GM21723 (cell line): ENCODE measurements around the gene SPATA2.

Experiments
- ATAC-seq: cut with Tn5 transposase; IDR thresholded peaks from one replicate; pipeline ENCODE4 v1.9.1; 2021; ENCODE audit warnings: mild to moderate bottlenecking, moderate library complexity; ENCODE audit not compliant: unreplicated experiment

The SPATA2 gene

DNA sequence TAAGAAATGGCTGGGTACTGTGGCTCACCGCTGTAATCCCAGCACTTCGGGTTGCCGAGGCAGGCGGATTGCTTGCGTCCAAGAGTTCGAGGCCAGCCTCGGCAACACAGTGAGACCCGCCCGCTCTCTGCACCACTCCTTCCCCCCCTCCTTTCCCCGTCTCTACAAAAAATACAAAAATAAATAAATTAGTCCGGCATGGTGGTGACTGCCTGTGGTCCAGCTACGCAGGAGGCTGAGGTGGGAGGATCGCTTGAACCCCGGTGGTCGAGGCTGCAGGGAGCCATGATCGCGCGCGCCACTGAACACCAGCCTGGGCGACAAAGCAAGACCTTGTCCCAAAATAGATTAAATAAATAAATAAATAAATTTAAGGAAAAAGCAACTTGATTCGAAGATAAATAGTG lies 20.4 kb upstream of the SPATA2 start:
- no peak for ATAC-seq

GRCh38 chr20:49929142-49929494 lies 13.8 kb upstream of the SPATA2 start:
- ATAC-seq = no peak

DNA sequence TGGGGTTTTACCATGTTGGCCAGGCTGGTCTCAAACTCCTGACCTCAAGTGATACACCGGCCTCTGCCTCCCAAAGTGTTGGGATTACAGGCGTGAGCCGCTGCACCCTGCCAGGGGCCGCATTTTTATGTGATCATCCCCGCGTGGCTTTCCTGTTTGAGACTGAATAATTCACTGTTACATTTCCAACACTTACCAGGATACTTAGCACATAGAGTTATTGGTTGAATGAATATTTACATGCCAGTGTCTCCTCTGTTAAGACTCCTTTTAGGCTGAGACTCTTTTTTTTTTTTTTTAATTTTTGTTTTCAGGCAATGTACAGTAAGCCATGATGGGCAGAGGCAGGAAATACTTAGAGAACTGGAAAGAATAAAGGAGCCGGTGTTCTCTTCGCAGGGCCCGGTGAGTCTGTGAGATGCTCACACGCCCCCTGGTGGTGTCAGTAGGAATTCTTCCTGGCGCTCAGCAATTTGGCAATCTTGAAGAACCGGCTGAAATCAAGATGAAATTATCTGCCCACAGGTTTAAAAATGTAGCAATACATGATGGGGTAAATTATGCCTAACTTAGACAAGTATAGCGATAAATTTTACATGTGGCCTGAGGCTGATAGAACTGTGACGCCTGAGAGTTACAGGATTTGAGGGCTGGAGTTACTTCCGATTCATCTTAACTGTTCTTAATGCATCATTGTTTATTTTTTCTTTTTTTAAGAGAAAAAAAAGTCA lies 13.2 kb upstream of the SPATA2 start:
- ATAC-seq = no peak

DNA sequence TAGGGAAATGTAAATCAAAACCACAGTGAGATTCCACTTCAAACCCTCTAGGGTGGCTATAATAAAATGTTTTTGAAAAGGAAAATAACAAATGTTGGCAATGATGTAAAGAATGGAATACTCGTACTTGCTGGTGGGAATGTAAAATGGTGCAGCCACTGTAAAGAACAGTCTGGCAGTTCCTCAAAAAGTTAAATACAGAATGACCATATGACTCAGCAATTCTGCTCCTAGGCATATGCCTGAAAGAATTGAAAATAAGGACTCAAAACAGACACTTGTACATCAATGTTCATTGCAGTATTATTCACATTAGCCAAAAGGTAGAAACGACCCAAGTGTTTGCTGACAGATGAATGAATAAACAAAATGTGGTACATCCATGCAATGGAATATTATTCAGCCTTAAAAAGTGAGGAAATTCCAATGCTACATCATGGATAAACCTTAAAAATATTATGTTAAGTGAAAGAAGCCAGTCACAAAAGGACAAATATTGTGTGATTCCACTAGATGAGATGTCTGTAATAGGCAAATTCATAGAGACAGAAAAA lies 10.6 kb upstream of the SPATA2 start:
- ATAC-seq = no peak

GRCh38 chr20:49924247-49924646 lies 8.9 kb upstream of the SPATA2 start:
- ATAC-seq = no peak

DNA sequence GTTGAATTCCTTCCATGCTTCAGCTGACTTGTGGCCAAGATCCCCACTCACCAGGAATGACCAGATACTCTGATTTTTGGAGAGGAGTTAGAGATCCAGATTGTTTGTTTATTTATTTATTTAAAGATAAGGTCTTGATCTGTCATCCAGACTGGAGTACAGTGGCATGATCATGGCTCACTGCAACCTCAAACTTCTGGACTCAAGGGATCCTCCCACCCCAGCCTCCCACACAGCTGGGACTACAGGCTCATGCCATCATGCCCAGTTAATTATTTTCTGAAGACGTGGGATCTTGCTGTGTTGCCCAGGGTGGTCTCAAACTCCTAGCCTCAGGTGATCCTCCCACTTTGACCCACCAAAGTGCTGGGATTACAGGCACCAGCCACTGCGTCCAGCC lies 4.1 kb upstream of the SPATA2 start:
- no peak for ATAC-seq

DNA sequence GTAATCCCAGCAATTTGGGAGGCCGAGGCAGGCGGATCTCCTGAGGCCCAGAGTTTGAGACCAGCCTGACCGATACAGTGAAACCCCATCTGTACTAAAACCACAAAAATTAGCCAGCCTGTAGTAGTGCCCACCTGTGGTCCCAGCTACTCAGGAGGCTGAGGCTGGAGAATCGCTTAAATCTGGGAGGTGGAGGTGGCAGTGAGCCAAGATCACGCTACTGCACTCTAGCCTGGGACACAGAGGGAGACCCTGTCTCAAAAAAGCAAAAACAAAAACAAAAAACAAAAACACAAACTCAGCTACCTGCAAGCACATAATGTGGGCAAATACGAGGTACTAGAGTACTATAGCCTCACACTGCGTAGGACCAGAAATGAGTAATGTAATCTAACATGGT lies 3.7 kb upstream of the SPATA2 start:
- ATAC-seq = no peak

DNA sequence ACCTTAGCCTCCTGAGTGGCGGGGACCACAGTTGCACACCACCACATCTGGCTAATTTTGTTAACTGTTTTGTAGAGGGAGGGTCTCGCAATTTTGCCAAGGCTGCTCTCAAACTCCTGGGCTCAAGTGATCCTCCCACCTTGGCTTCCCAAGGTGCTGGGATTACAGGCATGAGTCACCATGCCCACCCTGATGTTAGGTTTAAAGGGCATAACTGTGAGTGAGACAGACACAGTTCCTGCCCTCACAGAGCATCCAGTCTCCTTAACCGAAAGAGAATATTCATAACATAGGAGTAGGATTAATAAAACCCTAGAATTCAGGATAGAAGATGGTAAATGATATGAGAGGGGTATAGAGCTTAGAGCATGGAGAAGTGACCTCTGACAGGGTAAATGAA lies 3.1 kb upstream of the SPATA2 start:
- ATAC-seq = no peak

DNA sequence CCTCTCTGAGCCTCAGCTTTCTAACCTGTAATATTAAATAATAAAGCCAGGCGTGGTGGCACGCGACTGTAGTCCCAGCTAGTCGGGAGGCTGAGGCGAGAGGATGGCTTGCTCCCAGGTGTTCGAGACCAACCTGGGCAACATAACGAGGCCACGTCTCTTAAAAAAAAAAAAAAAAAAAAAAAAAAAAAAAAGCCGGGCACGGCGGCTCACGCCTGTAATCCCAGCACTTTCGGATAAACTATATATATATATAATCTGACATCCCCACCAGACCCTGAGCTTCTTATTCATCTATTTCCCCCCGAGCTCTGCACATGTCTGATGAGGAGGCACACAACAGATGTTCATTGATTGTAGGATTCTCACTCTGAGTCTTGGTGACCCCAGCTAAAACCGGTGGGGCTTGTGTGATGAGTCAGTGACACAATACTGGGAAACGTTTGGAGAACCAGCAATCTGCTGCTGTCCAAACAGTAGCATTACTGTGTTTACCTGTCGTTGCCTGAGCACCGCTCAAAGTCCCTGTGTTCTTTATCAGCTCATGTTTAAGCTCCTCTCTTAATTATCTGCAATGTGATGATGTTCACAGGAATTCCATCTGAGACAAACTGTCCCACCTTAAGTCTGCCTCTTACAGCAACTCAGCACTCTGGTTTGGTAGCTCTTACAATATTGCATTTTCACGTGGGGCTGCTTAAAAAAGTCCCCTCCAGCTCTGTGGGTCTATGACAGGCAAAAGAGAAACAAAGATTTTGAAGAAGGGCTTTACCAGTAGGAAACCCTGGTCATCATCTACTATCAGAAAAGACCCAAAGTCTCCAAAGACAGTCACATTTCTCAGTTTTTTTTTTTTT lies 1.0 kb upstream of the SPATA2 start:
- ATAC-seq = no peak

DNA sequence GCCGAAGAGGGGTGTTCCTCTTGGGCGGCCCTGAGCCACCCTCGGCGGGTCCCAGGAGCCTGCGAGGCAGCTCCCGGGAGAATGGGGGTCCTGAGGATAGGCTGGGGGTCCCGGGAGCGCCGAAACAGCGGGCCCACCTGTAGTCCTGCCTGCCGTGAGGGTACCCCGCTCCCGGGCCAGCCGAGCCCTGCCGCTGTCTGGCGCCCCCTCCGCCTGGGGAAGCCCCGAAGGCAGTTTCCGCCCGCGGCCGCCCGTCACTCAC lies 280 bp downstream of the SPATA2 start:
- ATAC-seq = peak; percentile 43

DNA sequence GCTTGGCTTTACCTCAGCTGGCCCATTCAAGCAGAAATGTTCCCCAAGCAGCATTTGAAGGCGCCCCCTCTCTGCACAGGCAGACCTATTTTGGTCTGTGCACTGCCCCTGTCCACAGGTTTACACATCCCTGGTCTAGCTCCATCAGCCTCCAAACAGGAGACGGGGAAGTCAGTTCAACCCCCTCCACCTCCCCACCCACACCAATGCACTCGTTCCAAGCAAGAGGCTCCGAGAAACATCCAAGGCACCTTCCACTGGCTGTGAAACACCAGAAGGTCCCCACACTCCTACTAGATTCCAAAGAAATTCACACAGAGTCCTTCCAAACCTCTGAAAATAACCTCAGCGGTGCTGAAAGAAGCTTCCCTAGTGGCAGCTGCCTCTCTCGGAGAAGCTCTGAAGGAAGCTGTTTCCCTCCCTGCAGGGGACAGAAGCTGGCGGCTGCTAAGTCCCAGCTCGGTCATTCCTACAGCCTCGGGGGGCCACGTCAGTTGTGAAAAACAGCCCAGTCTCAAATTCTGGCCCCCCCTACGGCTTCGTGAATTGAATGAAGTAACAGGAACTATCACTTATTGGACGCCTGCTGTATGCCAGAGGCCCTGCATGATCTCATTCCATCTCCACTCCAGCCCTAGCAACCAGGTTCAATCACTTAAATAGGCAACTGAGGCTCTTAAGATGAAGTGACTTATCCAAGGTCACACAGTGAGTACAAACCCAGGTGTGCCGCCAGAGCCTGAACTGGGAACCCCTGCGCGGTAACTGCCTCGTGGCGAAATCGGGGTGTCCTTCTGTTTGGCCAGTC lies 815 bp downstream of the SPATA2 start:
- peak; percentile 2 for ATAC-seq

- ATAC-seq = no peak
Observed at GRCh38 chr20:49913399-49914047, 1.8 kb downstream of the SPATA2 start.

DNA sequence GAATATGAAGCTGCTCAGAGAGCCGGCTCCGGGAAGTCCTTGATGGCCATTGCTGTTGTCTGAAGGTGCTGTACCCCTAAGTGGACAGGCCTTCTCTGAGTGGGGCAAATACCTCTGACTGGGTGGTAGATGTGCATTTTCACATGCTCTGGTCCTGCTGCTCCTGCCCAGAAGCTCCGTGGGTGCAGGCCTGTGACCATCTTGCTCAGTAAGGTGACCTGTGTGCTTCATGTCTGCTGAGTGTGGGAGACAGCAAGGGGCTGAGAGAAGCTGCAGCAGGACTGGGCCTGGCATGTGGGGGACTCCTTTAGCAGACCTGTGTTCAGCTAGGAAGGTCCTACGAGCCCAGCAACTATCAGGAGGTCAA lies 5.0 kb downstream of the SPATA2 start:
- no peak for ATAC-seq

GRCh38 chr20:49909499-49910339 lies 5.6 kb downstream of the SPATA2 start:
- no peak for ATAC-seq

GRCh38 chr20:49908258-49908565 lies 7.1 kb downstream of the SPATA2 start:
- no peak for ATAC-seq

- ATAC-seq = no peak
Observed at GRCh38 chr20:49907405-49908257, 7.7 kb downstream of the SPATA2 start.

GRCh38 chr20:49906615-49907154 lies 8.6 kb downstream of the SPATA2 start:
- ATAC-seq = no peak

- no peak for ATAC-seq
Observed at GRCh38 chr20:49906101-49906604, 9.2 kb downstream of the SPATA2 start.
